ENCODE data around the gene CH25H.
"Not testable (repeated sequence)": the region's sequence is repeated elsewhere in the genome, so short reads cannot be mapped to it uniquely, and the experiment has no call there.

Gene CH25H

DNA sequence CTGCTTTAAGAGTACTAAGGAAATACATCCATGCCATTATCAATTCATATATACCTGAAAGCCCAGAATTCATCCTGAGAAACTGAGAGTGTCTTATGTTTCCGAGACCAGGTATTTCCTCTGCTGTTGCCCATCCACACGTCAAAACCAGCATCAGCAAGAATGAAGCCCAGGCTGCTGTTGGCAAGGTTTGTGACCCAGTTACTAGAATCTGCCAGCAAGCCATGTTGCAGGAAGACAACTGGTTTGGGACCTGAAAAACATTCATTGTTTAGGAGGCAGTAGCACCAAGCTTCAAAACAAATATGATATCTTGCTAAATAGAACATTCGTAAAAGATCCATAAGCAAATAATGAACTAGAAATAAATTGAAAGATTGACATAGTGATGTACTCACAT is 21.0 kb upstream of the CH25H start:
- DNase-seq: no peak

DNA sequence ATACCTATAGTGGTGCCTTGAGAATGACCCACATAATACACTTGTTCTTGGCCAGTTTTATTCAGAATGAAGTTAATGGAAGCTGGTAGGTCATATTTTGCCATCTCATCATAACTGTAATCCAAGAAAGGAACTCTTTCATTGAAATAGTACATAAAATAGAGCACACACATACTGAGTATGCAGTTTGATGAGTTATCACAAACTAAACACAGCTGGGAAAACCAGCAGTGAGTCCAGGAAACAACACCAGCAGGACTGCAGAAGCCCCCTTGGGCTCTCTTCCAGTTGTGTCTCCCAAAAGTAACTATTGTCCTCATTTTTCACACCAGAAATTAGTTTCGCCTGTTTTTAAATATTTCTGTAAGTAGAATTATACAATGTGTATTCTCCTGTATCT is 19.8 kb upstream of the CH25H start:
- DNase-seq: no peak

DNA sequence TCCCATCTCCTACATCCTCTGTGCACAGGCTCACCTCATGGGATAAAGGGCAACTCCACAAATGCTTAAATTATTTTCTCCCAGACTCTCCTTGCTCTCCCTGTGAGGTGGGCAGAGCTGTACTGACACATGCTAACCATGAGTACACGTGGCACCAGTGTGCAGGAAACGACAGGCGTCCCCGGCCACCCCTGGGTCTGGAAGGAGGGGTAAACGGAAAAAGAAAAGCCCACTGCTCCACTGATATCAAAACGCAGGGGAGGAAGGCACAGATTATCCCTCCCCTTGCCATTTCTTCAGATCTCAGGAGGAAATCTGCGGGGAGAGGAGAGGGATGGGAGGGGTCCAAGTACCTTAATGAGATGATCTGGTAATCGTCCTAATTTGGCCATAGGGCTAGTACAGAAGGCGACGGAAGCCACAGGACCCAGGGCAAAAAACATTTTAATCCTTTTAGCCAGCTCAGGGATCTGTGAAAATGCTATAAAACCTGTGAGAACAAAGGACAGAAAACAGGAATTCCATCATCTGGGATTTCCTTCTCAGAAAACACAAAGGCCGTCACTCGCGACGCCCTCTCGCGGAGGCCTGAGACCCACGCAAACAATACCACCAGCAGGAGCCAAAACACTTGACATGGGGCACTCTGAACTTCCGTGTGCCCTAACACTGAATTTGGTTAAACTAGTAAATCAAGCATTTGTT is 17.8 kb upstream of the CH25H start:
- no peak for DNase-seq

DNA sequence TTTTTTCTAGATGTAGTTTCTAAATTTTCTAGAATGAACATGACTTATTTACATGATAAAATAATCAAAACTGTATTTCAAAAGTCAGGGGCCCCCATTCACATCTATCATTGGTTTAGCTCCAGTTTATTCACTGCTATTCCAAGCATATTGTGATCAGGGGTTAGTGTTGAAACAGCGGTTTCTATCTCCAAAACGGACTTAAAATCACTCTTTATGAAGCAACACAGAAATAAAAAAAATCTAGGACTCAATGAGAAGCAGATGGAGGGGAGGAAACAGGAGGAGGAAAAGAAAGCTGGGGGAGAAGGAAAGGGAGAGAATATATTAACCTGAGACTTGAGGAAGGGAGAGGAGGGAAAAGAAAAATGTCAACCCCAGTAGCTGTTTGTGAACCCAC is 14.8 kb upstream of the CH25H start:
- DNase-seq: no peak

DNA sequence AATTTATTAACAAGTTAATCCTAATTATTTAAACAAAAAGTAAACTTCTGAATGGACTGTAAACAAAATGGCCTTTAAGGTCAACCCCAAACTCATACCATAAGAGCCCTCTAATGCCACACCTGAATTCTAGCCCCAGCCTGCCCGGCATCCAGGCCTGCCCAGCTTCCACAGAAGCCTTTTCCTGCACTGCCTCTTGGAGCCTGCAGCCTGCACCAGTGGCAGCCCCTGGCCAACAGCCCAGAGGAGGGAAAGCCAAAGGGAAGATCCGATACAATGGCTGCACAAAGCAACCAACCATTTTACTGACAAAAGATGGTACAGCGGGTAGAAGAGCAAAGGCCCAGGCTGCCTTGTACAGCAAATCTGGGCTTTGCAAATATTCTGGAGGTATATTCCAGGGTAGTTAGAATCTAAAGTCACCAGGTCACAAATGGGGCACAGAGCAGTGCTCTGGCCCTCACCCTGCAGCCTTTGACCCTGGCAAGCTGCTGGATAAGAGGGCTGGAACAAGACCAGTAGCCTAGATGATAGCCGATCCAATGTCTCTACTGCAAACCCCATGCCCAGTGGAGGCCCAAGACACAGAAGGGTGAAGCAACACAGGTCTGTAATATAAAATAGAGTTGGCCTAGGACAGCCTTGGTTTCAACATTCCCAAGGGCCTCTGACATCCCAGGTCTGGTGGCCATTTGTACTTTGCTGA is 12.5 kb upstream of the CH25H start:
- DNase-seq: no peak

DNA sequence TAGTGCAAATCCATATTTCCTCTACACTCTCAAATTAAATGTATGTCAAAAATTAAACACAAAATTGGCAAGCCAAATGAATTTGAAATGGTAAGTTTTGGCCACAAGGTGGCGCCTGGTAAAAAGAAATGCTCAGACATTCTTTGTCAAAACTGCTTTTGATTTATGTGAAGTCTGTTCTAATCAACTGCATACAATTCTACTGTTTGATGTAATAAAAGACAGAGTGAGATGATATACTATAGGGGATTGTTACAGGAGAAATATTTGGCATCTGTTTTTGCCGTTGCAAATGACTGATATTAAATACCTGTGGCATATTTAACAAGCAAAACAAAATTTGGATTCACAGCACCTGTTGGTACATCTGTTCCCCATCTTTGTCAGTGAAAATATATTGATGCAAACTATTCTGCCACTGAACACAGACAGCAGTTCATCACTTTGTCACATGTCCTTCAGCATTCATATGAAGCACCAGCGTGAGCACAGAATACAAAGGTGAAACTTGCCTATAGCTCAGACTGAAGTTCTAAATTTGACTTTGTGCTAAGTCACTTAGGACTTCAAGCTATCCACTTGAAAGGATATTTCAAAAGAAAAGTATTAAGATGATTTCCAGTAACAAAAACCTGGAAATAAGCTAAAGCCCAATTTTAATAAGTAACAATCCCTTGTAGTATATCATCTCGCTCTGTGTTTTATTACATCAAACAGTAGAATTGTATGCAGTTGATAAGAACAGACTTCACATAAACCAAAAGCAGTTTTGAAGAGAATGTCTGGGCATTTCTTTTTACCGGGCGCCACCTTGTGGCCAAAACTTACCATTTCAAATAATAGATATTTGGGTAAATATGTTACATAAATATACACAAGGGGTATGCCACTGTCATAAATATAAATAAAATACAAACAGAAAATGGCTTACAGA is 10.2 kb upstream of the CH25H start:
- peak; percentile 53 for DNase-seq

DNA sequence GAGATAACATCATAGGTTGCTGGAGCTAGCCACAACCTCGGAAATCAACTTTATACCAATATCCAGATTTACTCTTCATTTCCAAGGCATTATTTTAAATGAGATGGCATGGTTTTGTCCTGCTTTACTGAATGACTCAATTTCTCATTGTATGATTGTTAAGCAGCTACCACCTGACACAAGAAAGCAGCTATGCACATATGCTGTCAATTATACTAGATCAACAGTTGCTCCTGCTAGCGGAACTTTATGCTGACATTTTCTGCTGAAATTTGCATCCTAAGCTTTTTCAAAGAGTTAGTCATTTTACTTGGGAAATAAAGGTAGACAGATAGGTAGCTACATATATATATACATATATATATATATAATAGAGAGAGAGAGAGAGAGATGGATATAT is 8.9 kb upstream of the CH25H start:
- DNase-seq: no peak

DNA sequence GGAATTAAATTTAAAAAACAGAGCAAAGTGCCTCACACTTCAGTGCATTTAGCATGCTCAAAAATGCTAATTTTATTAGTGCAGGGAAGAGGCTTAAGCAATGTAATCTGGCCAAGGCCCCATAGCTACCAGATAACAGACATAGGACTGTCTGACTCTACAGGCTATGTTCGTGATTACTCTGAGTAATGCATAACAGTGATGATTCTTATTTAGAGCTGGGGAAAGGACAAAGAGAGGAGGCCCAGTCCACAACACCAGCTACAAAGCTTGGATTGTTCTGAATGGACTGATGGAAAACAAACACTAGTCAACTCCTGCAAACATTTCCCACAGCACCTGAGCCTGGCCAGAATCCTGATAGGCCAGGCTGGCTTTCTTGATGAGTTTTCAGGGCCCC is 8.4 kb upstream of the CH25H start:
- no peak for DNase-seq

DNA sequence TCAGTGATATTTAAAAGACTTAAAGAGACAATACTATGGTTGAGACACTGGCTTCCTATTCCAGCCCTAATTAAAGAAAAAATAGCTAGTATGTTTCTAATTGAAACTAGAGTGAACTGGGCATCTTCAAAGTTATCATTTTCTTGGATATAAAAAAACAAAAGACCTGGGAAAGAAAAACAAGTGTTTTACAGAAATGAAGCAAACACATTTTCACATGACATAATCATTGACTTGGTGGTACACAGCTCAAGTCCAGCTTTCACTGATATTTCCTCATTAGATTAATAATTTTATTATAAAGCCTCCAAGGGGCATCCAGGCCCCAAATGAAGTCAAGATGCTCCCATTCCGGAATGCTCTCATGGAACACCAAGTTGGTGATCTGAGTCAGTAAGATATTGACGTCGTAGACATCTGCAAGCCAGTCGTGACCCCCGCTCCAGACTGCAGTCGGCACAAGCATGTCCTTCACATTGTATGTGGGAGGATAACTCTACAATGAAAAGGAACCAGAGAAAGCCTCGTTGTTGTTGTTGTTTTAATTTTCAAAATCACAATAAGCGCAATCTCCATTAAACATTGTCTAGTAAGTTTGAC is 7.5 kb upstream of the CH25H start:
- no peak for DNase-seq

DNA sequence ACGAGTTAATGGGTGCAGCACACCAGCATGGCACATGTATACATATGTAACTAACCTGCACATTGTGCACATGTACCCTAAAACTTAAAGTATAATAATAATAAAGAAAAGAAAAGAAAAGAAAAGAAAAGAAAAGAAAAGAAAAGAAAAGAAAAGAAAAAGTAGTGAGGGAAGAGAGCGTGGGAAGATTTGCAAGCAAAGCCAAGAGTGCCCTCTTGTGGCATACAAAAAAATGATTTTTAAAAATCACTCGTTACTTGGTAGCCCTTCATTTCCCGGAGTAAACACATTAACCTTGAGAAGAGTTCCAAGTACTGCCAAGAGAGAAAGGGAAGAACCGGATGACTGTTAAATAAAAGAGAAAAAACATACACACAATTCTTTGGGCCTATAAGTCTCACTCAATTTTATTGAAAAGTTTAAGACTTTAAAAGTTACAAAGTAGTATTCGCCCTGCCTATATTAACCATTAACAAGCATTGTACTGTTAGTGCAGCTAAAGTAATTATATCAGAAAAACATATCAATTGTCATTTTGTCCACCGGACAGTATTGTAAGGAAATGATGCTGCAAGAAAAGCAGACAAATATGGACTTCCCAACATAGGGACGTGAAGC is 6.2 kb upstream of the CH25H start:
- DNase-seq: peak; percentile 13

DNA sequence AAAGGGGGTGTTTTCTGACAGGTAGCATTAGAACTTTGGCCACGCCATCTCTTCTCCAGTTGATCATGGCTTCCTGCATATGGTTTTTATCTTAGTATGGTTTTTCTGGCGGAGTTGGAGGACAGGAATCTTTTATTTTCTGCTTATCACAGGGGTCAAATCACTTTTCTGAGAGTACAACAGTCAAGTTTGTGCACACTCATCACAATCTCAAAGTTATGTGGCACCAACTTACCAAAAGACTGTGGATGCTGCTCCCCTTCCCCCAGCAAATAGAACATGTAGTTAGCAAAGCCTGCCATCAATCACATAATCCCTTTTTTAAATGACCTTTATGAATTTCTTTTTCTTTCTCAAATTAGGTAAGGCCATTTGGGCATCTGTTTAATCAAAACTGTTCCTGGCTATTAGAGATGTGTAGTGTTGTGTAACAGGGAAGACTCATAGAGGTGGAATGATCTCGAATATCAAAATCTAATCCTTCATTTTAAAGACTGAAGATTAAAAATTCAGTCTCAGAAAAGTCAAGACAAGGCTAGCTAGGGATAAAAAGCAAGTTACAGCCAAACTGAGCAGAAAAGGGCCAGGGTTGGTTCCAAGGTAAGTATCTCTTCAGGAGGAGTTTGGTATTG is 3.8 kb upstream of the CH25H start:
- no peak for DNase-seq

DNA sequence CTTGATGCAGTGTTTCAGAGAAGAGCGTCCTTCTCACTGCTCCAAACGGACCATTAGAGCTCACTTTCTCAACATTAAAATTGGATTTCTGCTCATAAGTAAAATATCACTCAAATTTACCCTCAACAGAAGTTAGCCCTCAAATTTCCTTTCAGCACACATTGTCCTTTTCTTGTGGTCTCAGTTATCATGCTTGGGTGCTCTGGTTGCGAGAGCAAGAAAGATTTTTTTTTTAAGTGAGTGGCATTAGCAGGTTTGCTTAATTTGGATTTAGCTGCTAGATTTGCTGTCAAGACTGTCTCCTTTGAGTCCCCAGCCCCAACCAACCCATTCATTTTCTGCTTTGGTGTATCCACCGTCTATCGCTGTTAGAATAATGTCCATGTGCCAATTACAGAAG is 2.6 kb upstream of the CH25H start:
- no peak for DNase-seq

DNA sequence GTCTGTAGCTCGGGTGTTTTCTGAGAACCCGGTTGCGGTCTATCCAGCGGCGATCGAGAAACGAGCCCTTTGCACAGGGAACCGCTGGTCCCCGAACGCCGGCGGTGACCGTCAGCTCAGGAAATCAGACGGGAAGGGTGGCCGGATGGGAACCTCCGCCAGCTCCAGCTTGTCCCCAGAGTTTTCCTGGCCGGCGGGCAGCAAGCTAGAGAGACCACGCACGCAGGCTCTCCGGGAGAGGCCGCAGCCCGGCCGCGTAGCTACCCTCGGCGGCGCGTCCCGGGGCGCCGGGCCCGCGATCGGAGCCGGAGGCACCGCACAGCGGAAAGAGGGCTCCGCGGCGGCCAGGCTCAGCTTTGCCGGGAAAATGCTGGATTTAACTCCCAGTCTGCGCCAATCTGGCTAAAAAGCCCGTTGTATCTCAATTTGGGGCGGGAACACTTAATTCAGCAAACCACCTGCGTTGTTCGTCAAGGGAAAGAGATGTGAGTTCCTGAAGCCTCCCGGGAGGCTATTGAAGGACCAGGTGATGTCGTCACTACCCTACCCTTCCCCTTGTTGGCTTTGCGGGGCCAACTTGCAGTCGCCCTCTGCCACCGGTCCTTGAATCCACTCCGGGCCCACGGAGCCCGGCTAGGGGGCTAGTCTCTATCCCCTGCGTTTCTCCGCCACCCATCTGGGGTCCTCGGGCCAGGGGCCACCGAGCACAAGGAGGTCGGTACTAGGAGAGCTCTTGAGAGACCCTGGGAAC is 859 bp upstream of the CH25H start:
- DNase-seq: peak; percentile 5

DNA sequence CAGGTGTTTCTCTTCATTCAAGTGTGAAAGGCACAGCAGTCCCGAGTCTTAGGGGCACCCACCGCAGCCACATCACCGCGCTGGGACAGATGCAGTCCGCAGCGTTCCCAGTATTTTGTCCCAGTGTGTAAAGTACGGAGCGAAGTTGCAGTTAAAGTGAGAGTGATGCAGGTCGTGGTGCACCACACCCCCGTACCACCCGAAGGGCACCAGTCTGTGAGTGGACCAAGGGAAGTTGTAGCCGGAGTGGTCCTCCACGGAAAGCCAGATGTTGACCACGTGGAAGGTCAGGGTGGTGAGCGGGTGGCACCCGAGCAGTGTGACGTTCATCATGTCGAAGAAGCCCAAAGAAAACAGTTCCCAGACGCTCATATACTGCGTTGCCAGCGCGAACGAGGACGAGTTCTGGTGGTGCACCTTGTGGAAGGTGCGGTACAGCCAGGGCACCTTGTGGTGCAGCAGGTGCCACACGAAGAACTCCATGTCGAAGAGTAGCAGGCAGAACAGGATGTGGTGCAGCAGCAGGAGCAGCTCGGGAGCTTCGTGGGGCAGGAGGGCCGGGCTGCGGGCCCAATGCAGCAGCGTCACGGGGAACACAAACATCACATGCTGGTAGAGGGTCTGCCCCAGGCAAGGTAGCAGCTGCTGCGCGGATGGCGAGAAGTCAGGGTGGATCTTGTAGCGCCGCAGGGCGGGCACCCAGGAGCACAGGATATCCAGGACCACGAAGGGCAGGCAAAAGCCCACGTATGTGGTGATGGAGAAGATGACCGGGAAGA is 526 bp downstream of the CH25H start:
- DNase-seq: peak; percentile 22

DNA sequence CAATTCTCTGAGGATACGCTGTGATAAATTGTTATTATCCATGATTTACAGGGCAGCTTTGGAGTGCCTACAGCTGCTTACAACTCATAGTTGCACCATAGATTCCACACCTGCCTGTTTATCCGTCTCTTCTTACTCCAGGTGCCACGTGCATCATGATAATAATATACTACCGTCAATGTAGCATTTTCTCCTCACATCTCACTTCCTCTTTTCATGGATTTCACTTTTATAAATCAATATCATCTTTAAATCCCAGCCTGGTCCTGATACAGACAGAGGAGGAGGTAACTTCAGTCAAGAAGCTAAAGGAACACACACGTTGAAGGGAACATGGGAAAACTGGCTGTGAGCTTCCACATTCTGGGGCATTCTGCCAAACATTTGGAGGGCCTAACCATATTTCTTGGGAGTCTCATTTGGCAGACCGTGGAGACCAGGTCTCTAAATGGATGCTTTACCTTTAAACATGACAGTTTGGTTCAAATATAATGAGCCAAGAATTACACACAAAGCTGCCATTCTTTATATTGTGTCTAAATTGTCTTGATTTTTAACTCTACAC is 2.4 kb downstream of the CH25H start:
- DNase-seq: no peak

DNA sequence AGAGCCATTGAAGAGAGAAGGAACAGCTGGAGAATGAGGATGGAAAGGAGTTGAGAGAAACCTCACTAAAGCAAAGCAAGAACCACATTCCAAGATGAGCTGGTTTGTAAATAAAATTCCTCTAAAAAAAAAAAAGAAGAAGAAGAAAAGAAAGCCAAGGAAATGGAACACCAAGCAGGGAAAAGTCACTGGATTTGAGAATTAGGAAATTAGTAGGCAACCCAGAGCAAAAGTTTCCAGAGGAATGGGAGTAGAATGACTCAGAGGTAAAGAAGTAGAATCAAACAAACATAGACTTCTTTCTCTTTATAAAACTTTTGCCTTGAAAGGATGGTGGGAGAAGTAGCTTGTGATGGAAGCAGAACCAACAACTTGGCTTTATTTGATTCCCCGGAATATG is 3.9 kb downstream of the CH25H start:
- DNase-seq: no peak

DNA sequence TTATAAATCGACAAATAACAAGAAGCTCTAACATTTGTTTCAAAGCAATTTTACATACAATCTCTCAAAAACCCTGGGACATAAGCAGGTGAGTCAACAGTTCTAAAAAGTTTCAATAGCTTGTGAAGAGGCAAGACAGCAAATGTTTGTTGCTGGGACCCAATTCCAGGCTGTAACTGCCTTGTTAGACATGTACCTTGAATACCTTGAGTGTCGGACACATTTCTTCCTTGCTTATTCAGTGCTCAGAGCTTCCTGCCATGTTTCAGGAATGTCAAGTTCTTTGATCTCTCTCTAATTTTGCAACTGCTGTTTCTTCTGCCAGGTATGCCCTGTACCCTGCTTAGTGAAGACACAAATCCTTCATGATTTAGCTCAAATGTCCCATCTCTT is 5.1 kb downstream of the CH25H start:
- DNase-seq: no peak

DNA sequence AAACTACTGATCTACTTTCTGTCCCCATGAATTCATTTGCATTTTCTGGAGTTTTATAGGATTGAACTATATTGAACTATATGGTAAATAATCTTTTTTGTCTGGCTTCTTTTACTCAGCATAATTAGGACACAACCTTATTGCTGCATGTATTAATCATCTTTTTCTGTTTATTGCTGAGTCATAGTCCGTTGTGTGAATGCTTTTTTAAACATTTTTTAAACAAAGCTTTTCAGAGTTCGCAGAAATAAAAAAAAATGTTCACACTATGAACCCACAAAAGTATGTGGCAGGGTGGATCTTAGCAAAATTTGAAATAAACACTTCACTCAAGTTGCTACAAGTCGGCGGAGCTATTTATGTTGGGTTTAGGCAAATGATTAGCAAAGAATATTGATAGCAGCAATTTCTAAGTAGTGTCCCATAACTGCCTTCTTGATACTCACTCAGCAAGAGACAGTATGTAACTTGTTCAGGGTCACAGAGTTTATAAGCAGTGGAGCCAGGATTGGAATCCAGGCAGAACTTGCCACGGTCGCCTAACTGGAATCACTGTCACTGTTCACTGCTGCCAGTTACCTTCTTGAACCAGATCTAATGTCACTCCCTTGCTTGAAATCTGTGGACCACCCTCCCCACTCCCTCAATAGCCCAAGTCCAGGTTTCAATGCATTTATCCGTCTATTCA is 5.6 kb downstream of the CH25H start:
- DNase-seq: no peak

DNA sequence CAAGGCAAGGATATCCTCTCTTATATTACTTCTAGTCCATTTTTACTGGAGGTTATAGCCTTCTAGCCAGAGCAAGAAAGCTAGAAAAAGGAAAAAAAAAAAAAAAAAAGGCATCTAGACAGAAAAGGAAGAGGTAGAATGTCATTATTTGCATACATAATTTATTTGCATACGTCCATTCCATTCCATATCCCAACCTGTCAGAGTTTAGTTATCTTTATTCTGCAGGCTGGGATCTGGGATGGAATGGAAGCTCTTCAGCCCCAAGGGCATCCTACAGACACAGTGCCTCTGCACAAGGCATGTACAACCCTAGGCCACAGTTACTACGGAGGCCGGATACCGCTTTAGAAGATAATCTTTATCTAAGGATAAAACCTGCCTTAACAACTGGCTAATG is 9.6 kb downstream of the CH25H start:
- DNase-seq: no peak

DNA sequence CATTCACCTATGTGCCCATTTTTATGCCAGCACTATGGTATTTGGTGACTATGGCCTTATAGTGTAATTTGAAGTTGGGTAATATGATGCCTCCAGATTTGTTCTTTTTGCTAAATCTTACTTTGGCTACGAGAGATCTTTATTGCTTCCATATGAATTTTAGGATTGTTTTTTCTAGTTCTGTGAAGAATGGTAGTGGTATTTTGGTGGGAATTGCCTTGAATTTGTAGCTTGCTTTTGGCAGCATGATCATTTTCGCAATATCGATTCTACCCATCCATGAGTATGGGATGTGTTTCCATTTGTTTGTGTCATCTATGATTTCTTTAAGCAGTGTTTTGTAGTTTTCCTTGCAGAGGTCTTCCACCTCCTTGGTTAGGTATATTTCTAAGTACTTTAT is 15.8 kb downstream of the CH25H start:
- DNase-seq: not testable (repeated sequence)
